ENCODE results near the gene RPL27.
A peak's percentile ranks its signal among the peaks of the same experiment; 100 is the strongest.
"Not testable (repeated sequence)": the region's sequence is repeated elsewhere in the genome, so short reads cannot be mapped to it uniquely, and the experiment has no call there.

The RPL27 gene

GRCh38 chr17:42992872-42993271 lies 5.3 kb upstream of the RPL27 start:
- DNase-seq (ENCODE audit: low read depth in 1 of 2, low spot score in 1 of 2), result no peak

GRCh38 chr17:42993913-42994312 lies 4.3 kb upstream of the RPL27 start:
- not testable (repeated sequence) for DNase-seq (ENCODE audit: low read depth in 1 of 2, low spot score in 1 of 2)

- DNase-seq (ENCODE audit: low read depth in 1 of 2, low spot score in 1 of 2), result no peak
Measured at GRCh38 chr17:42997390-42997983, 732 bp upstream of the RPL27 start.

DNA sequence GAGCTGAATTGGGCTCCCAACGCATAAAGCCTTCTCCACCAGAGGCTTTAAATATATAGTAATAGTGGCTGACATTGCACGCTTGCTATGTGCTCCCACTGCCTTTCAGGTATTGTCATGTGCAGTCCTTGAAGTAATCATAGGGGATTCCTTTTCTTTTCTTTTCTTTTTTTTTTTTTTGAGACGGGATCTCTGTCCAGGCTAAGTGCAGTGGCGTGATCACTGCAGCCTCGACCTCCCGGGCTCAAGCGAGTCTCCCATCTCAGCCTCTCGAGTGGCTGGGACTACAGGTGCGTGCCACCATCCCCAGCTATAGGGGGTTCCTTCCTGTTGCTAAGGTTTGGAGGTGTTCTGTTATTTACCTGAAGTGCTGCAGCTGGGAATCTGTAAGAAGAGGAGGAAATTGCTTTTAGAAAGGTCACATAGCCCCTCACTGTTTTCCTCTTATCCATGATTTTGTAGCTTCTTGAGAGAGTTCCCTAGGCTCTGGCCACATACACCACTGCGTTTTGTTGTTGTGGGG lies 845 bp downstream of the RPL27 start:
- DNase-seq (ENCODE audit: low read depth in 1 of 2, low spot score in 1 of 2), result no peak

- DNase-seq (ENCODE audit: low read depth in 1 of 2, low spot score in 1 of 2), result not testable (repeated sequence)
Measured at GRCh38 chr17:43000894-43001293, 2.7 kb downstream of the RPL27 start.

- no peak for DNase-seq (ENCODE audit: low read depth in 1 of 2, low spot score in 1 of 2)
Measured at GRCh38 chr17:43003542-43004172, 5.4 kb downstream of the RPL27 start.

GRCh38 chr17:43006639-43007551 lies 8.7 kb downstream of the RPL27 start, which contains the start of gene IFI35:
Gene IFI35, plus strand, starts transcription at chr17:43006784. Its CDS starts 164 bp downstream, at chr17:43006948.
- DNase-seq (ENCODE audit: low read depth in 1 of 2, low spot score in 1 of 2), result peak; percentile 74 to 75

GRCh38 chr17:43010667-43011308 lies 12.6 kb downstream of the RPL27 start:
- no peak for DNase-seq (ENCODE audit: low read depth in 1 of 2, low spot score in 1 of 2)

GRCh38 chr17:43011728-43012472 lies 13.7 kb downstream of the RPL27 start:
- DNase-seq (ENCODE audit: low read depth in 1 of 2, low spot score in 1 of 2), result no peak

DNA sequence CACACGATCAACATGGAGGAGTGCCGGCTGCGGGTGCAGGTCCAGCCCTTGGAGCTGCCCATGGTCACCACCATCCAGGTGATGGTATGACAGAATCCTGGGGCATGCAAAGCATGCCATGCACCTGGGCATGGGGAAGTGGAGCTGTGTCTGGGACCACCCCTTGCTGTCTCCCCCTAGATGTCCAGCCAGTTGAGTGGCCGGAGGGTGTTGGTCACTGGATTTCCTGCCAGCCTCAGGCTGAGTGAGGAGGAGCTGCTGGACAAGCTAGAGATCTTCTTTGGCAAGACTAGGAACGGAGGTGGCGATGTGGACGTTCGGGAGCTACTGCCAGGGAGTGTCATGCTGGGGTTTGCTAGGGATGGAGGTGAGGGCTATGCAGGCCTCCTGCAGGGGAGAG lies 15.1 kb downstream of the RPL27 start:
- no peak for DNase-seq (ENCODE audit: low read depth in 1 of 2, low spot score in 1 of 2)

GRCh38 chr17:43014020-43014648 lies 15.9 kb downstream of the RPL27 start:
- no peak for DNase-seq (ENCODE audit: low read depth in 1 of 2, low spot score in 1 of 2)

GRCh38 chr17:43014649-43015542 lies 16.7 kb downstream of the RPL27 start:
- no peak for DNase-seq (ENCODE audit: low read depth in 1 of 2, low spot score in 1 of 2)

GRCh38 chr17:43015579-43015978 lies 17.4 kb downstream of the RPL27 start:
- no peak for DNase-seq (ENCODE audit: low read depth in 1 of 2, low spot score in 1 of 2)

DNA sequence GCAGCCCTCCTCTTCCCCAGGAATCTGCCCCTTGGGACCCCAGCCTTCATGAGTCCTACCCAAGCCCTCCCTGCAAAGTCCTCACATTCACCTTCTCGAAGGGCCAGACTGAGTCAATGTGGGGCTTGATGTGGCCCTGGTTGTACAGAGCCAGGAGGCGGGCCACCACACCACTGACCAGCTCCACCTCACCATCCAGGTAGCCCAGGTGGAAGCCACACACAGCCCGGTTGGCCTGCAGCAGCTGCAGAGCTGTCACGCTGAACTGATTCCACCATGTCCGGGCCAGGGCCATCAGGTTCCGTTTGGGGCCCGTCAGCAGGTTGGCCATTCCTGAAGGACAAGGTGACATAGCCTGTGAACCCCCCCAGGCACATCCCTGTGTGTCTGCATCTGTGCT lies 18.0 kb downstream of the RPL27 start:
- DNase-seq (ENCODE audit: low read depth in 1 of 2, low spot score in 1 of 2), result no peak

GRCh38 chr17:43018008-43018853 lies 20.0 kb downstream of the RPL27 start:
- no peak for DNase-seq (ENCODE audit: low read depth in 1 of 2, low spot score in 1 of 2)

DNA sequence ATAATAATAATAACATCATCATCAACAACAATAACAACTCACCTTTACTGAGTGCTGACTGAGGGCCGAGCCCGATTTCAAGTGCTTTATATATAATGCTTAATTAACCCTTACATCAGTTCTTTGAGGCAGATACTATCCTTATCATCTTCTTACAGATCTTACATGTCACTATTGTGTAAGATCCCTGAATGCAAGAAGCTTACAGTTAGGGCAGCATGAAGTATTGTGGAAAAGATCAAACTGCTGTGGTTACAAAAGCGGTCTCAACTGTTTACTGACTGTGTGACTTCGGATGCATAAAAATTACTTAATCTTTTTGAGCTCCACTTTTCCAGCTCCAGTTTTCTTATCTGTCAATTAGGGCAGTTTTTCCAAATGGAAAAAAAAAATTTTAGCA lies 20.7 kb downstream of the RPL27 start:
- DNase-seq (ENCODE audit: low read depth in 1 of 2, low spot score in 1 of 2), result no peak

GRCh38 chr17:43019418-43019817 lies 21.2 kb downstream of the RPL27 start:
- DNase-seq (ENCODE audit: low read depth in 1 of 2, low spot score in 1 of 2), result no peak

- no peak for DNase-seq (ENCODE audit: low read depth in 1 of 2, low spot score in 1 of 2)
Measured at GRCh38 chr17:43020030-43020621, 21.9 kb downstream of the RPL27 start.
